Fibroblast of mammary gland (primary cell): ENCODE data around the gene SLC35F6.

Experiments
- DNase-seq: peaks from one replicate; pipeline ENCODE4 v3.0.0-alpha.2; 2010; ENCODE audit warnings: low read depth
- H3K4me3 ChIP-seq: 2 replicates; pipeline ENCODE4 v1.5.1; 2011; ENCODE audit warnings: low read depth, mild to moderate bottlenecking, low read length, moderate library complexity; ENCODE audit not compliant: control insufficient read depth
- CTCF ChIP-seq: conservative IDR thresholded peaks from 2 replicates; pipeline ENCODE4 v1.5.1; 2011; ENCODE audit warnings: low read depth, low read length, inconsistent platforms; ENCODE audit not compliant: control insufficient read depth, insufficient read depth

SLC35F6 gene

GRCh38 chr2:26764078-26764887, at the start of gene SLC35F6:
Gene SLC35F6, plus strand, starts transcription at chr2:26764284. Its CDS starts 66 bp downstream, at chr2:26764350.
- no peak for TF ChIP-seq CTCF
- DNase-seq, result peak; percentile 63
- H3K4me3 ChIP-seq, result peak within 1 kb of the TSS; percentile 92

GRCh38 chr2:26715528-26716270, 48.4 kb upstream of the SLC35F6 start:
- TF ChIP-seq CTCF, result no peak

GRCh38 chr2:26716340-26716739, 47.7 kb upstream of the SLC35F6 start:
- no peak overlapping the region for H3K4me3 ChIP-seq
- DNase-seq, result no peak
- no peak for TF ChIP-seq CTCF

More at GRCh38 chr2:26715528-26716270, 48.4 kb upstream of the SLC35F6 start:
- DNase-seq, result no peak
- no peak overlapping the region for H3K4me3 ChIP-seq

GRCh38 chr2:26716769-26717168, 47.3 kb upstream of the SLC35F6 start:
- H3K4me3 ChIP-seq, result no peak overlapping the region
- no peak for DNase-seq
- no peak for TF ChIP-seq CTCF

- no peak for TF ChIP-seq CTCF
- H3K4me3 ChIP-seq, result no peak overlapping the region
- no peak for DNase-seq
Measured at GRCh38 chr2:26717362-26717761, 46.7 kb upstream of the SLC35F6 start.

GRCh38 chr2:26718949-26719686, 45.0 kb upstream of the SLC35F6 start:
- DNase-seq, result no peak
- H3K4me3 ChIP-seq, result no peak overlapping the region
- TF ChIP-seq CTCF, result no peak
